Hepatocyte (in vitro differentiated cells): ENCODE data around the gene FOXD4. TPM values are rescaled to one million over a fixed set of nuclear protein-coding genes. Genes with fewer than 3 reads are reported as not detected.
"Not testable (repeated sequence)": the region's sequence is repeated elsewhere in the genome, so short reads cannot be mapped to it uniquely, and the experiment has no call there.

Source experiments
- DNase-seq: peaks from one replicate; pipeline ENCODE4 v3.0.0-alpha.2; 2016; ENCODE audit warnings: low spot score
- H2AFZ ChIP-seq: fragments of 200-600 bp; sonication (generic); 2 replicates; pipeline ENCODE4 v1.6.0; 2016; ENCODE audit warnings: antibody characterized with exemption, mild to moderate bottlenecking
- H3K27ac ChIP-seq: fragments of 200-600 bp; sonication (generic); 2 replicates; pipeline ENCODE4 v1.5.1; 2016; ENCODE audit warnings: mild to moderate bottlenecking
- H3K27me3 ChIP-seq: fragments of 200-600 bp; sonication (generic); 2 replicates; pipeline ENCODE4 v1.6.1; 2016
- H3K36me3 ChIP-seq: fragments of 200-600 bp; sonication (generic); replicated peaks from 2 replicates; pipeline ENCODE4 v1.5.1; 2016; ENCODE audit warnings: low read depth; ENCODE audit not compliant: insufficient read depth
- H3K4me1 ChIP-seq: fragments of 200-600 bp; sonication (generic); 2 replicates; pipeline ENCODE4 v1.5.1; 2016; ENCODE audit warnings: mild to moderate bottlenecking, moderate library complexity; ENCODE audit not compliant: insufficient read depth
- H3K4me2 ChIP-seq: fragments of 200-600 bp; sonication (generic); 2 replicates; pipeline ENCODE4 v1.6.0; 2016
- H3K4me3 ChIP-seq: fragments of 200-600 bp; sonication (generic); 2 replicates; pipeline ENCODE4 v1.5.1; 2016; ENCODE audit warnings: mild to moderate bottlenecking
- H3K79me2 ChIP-seq: fragments of 200-600 bp; sonication (generic); 2 replicates; pipeline ENCODE4 v1.6.0; 2017; ENCODE audit warnings: mild to moderate bottlenecking
- H3K9me2 ChIP-seq: fragments of 200-600 bp; sonication (generic); replicated peaks from 2 replicates; pipeline ENCODE4 v1.6.0; 2017; ENCODE audit warnings: mild to moderate bottlenecking; ENCODE audit not compliant: insufficient read depth
- H3K9me3 ChIP-seq: fragments of 200-600 bp; sonication (generic); 2 replicates; pipeline ENCODE4 v1.5.1; 2016; ENCODE audit warnings: low read depth, mild to moderate bottlenecking
- H4K20me1 ChIP-seq: fragments of 200-600 bp; sonication (generic); 2 replicates; pipeline ENCODE4 v1.6.0; 2016; ENCODE audit warnings: mild to moderate bottlenecking; ENCODE audit not compliant: insufficient read depth, poor library complexity, severe bottlenecking
- EZH2 ChIP-seq: fragments of 200-600 bp; sonication (generic); IDR thresholded peaks from 2 replicates; pipeline ENCODE4 v1.6.1; 2016; ENCODE audit warnings: antibody characterized with exemption, mild to moderate bottlenecking, borderline replicate concordance
- EZH2phosphoT487 ChIP-seq: fragments of 200-600 bp; sonication (generic); IDR thresholded peaks from one replicate; pipeline ENCODE4 v1.6.1; 2018; ENCODE audit warnings: antibody characterized with exemption, mild to moderate bottlenecking, low read depth, moderate library complexity; ENCODE audit not compliant: unreplicated experiment, severe bottlenecking
- WGBS: methylation state at CpG from one replicate; pipeline ENCODE4 v1.1.6; 2016; ENCODE audit warnings: low lambda C conversion rate; ENCODE audit errors: missing lambda C conversion rate; 5-methylcytosine and 5-hydroxymethylcytosine counted together
- polyA plus RNA-seq: library from polyadenylated mRNA; unstranded; fragments of >200 nt; fragmentation: Nextera tagmentation; extraction: Ambion mirVana; gene quantifications from 2 replicates; pipeline ENCODE4 v1.2.1, GENCODE V29; 2016
- total RNA-seq: library from RNA; depleted of rRNA; stranded (reverse); fragments of >200 nt; gene quantifications from 2 replicates; pipeline ENCODE4 v1.2.3, GENCODE V29; 2014

FOXD4 gene
- total RNA-seq: 0.28 and 0.30 TPM in 2 replicates
- 0.11 and 0.24 TPM in 2 replicates for polyA plus RNA-seq

DNA sequence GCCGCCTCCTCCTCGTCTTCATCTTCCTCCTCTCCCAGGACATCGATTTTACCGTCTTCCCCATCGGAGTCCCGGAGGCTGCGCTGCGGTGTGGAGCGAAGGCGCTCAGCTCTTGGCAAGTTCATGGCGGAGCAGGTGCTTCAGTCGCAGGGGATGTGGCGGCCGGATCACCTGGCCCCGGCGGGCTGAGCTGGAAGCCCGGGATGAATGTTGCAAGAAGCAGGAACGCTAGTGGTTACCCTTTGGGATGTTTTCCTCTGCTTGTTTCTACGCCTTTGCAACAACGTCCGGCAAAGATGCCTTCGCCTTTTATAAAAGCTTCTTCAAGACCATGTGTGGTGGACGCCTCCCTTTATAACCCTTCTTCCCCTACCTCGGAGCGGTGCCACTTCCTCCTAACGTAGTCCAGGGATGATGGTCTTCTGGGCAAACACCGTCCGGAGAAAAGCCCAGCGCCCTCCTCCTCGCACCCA lies at the start of gene FOXD4:
Gene FOXD4 (minus strand): TSS at position 423 of the 473 bp plus-strand sequence. CDS start 298 bp downstream, at position 125.
- Histone ChIP-seq H3K4me2 (peak within 1 kb of the TSS; percentile 73), H3K4me1 (peaks cover 16% of the 10 kb centered on the region), H3K27me3 (peaks cover 42% of the 10 kb centered on the region)
- H3K9me3 ChIP-seq, H2AFZ ChIP-seq, H3K4me3 ChIP-seq, H3K36me3 ChIP-seq, DNase-seq, H4K20me1 ChIP-seq, H3K9me2 ChIP-seq, H3K27ac ChIP-seq, H3K79me2 ChIP-seq: not testable (repeated sequence)
- WGBS: 13% methylated on average over 27 of the region's 30 CpGs
- TF ChIP-seq EZH2: peak; percentile 70

DNA sequence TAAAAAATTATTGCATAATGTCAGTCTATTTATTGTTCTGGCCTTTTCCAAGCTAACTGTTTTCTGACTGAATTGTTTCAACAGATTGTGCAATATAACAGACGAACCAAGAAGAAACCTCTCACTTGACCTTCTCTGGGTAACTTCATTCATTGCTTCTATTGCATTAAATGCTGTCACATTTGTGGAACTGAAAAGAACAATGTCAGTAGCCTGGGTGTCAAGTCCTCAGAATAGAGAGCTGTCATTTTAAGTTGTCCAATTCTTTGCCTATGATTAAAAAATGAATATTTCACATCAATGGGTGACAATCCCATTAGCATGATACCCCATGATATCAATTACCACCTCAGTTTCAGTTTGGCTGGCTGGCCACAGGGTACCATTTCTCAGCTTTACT lies 41.7 kb upstream of the FOXD4 start:
- not testable (repeated sequence) for DNase-seq, H3K9me3 ChIP-seq, H3K4me2 ChIP-seq, H3K4me1 ChIP-seq, H3K27ac ChIP-seq, H3K27me3 ChIP-seq, H3K36me3 ChIP-seq, H3K4me3 ChIP-seq, H3K9me2 ChIP-seq, H4K20me1 ChIP-seq, H3K79me2 ChIP-seq, H2AFZ ChIP-seq
- WGBS: no CpG with 5 or more reads among the region's 1 CpG

DNA sequence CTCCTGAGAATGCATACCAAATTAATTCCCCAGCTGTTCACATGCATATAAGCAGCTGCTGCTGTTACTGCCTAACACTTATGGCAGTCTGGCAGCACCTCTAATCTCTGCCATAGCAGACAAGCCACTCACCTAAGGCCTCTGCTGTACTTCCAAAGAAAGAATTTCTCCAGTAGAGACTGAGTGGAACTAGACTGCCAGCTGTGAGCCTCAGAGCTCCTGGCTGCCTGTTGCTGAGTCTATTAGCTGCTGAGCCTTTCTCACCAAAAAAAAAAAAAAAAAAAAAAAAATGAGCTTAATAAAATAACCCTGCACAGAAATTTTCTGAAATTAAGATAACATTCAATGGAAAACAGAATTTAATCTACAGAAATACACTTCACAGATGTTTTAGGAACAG lies 33.0 kb upstream of the FOXD4 start:
- not testable (repeated sequence) for H3K4me3 ChIP-seq, H3K27me3 ChIP-seq, DNase-seq, H3K9me3 ChIP-seq, H3K36me3 ChIP-seq, H3K79me2 ChIP-seq, H3K27ac ChIP-seq, H3K4me1 ChIP-seq, H4K20me1 ChIP-seq, H3K9me2 ChIP-seq, H3K4me2 ChIP-seq, H2AFZ ChIP-seq

GRCh38 chr9:139880-140279 lies 21.7 kb upstream of the FOXD4 start:
- H4K20me1 ChIP-seq, H3K4me1 ChIP-seq, DNase-seq, H3K36me3 ChIP-seq, H3K9me3 ChIP-seq, H3K4me2 ChIP-seq, H3K9me2 ChIP-seq, H3K4me3 ChIP-seq, H3K27ac ChIP-seq, H3K79me2 ChIP-seq, H2AFZ ChIP-seq, H3K27me3 ChIP-seq: not testable (repeated sequence)
- WGBS: 47% methylated on average over 17 of the region's 17 CpGs

DNA sequence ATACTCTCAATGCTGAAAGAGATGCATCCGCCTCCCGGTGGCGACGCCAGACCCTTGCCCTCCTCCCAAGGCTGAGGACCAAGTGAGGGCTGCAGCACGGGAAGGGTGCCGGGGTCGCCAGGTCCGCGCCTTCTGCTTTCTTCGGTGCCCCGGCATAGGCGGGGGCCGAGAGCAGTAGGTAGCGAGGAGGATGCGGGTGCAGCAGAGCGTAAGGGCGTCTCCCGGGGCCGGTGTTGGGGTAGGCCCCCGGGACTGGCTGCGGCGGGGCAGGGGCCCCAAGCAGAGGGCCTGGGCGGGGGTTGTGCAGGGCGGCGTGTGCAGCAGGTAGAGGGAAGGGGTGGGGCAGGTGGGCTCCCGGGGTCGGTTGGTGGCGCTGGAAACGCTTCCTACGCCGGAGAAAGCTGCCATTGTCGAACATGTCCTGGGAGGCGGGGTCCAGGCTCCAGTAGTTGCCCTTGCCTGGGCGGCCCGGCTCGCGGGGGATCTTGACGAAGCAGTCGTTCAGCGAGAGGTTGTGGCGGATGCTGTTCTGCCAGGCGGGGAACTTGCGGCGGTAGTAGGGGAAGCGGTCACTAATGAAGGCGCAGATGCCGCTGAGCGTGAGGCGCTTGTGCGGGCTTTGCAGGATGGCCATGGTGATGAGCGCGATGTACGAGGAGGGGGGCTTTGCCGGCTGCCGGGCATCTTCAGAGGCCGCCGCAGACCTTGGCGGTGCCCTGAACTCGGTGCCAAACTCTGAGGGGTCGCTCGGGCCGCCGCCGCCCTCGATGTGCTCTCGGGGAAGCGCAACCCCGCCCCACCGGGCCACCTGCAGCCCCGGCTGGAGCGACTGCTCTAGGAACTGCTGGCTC lies 848 bp downstream of the FOXD4 start:
- not testable (repeated sequence) for H3K4me3 ChIP-seq, H3K27ac ChIP-seq, DNase-seq, H3K9me2 ChIP-seq, H4K20me1 ChIP-seq, H3K9me3 ChIP-seq, H3K36me3 ChIP-seq, H2AFZ ChIP-seq, H3K79me2 ChIP-seq
- H3K4me2 ChIP-seq: peak overlapping the region; percentile 73
- WGBS: 3% methylated on average over 34 of the region's 71 CpGs
- H3K27me3 ChIP-seq: peaks cover 48% of the 10 kb centered on the region
- peak; percentile 59 for TF ChIP-seq EZH2
- peaks cover 16% of the 10 kb centered on the region for H3K4me1 ChIP-seq

DNA sequence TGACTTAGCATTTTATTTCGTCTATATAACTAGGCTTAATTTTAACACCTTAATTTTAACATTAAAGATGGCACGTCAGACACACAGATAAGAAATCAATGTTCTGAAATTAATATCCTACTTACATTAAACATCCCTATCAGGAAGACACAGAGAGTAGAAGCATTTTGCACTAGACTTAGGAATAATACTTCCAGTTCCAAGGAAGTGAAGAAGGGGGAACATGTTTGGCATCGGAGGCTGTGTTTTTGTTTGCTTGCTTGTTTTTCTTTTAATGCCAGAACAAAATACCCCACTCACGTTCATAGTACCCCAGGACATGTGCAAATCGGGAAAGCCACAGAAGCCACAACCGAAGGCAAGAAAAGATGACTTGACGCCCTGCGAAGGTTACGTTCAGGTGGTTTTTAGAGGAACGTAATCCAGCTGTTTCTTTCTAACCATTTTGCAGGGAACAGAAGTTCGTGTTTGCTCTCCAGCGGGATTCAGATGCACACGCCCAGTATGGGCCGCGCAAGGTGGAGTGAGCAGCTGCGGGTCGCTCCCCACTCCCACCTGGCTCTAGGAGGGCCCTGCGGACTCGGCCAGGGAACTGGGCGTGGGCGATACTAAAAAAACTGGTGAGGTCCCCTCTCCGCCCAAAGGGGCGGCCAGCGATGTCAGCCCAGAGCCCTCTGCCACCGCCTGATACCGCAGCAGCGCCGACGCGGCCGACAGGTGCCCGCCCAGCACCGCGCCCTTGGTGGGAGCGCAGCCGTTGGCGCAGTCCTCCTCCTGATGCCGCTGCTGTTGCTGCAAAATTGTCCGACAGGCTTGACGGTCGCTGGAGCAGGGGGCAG lies 1.8 kb downstream of the FOXD4 start:
- not testable (repeated sequence) for H3K79me2 ChIP-seq, H3K27ac ChIP-seq, H2AFZ ChIP-seq, DNase-seq, H3K9me3 ChIP-seq, H4K20me1 ChIP-seq, H3K9me2 ChIP-seq, H3K4me2 ChIP-seq, H3K4me3 ChIP-seq, H3K36me3 ChIP-seq
- H3K27me3 ChIP-seq: peaks cover 56% of the 10 kb centered on the region
- 10% methylated on average over 36 of the region's 41 CpGs for WGBS
- TF ChIP-seq EZH2 (peak; percentile 95), EZH2phosphoT487 (peak; percentile 40)
- peaks cover 16% of the 10 kb centered on the region for H3K4me1 ChIP-seq
